NCI-H524 treated with DMSO at 0.1 percent for 48 hours (cell line): ENCODE measurements around the gene C3orf18.

ENCODE experiments used
- DNase-seq: peaks from one replicate; lab custom pipeline; 2025; lab: John Stamatoyannopoulos, UW

Gene C3orf18

GRCh38 chr3:50551054-50551659 is 16.4 kb downstream of the C3orf18 start:
- no peak for DNase-seq

GRCh38 chr3:50550079-50550736 is 17.3 kb downstream of the C3orf18 start:
- no peak for DNase-seq

- no peak for DNase-seq
Observed at GRCh38 chr3:50549226-50549625, 18.3 kb downstream of the C3orf18 start.

- DNase-seq, result no peak
Observed at GRCh38 chr3:50545781-50546180, 21.8 kb downstream of the C3orf18 start.

GRCh38 chr3:50542177-50543034 is 25.1 kb downstream of the C3orf18 start:
- peak; percentile 46 for DNase-seq

- no peak for DNase-seq
Observed at GRCh38 chr3:50539356-50540286, 27.9 kb downstream of the C3orf18 start.

- no peak for DNase-seq
Observed at GRCh38 chr3:50537421-50538129, 30.0 kb downstream of the C3orf18 start.

GRCh38 chr3:50536471-50537180 is 30.9 kb downstream of the C3orf18 start:
- no peak for DNase-seq

GRCh38 chr3:50534681-50535330 is 32.7 kb downstream of the C3orf18 start:
- no peak for DNase-seq

GRCh38 chr3:50533807-50534461 is 33.6 kb downstream of the C3orf18 start:
- no peak for DNase-seq

GRCh38 chr3:50533316-50533715 is 34.2 kb downstream of the C3orf18 start:
- DNase-seq, result no peak

GRCh38 chr3:50532062-50532705 is 35.4 kb downstream of the C3orf18 start:
- DNase-seq, result no peak

- no peak for DNase-seq
Observed at GRCh38 chr3:50531201-50531600, 36.3 kb downstream of the C3orf18 start.

GRCh38 chr3:50530001-50530970 is 37.3 kb downstream of the C3orf18 start:
- no peak for DNase-seq

GRCh38 chr3:50525987-50526386 is 41.6 kb downstream of the C3orf18 start:
- no peak for DNase-seq

- DNase-seq, result no peak
Observed at GRCh38 chr3:50525191-50525910, 42.2 kb downstream of the C3orf18 start.

GRCh38 chr3:50524746-50525145 is 42.8 kb downstream of the C3orf18 start:
- DNase-seq, result no peak
